ENCODE data around the gene MT1E. TPM values are rescaled to one million over a fixed set of nuclear protein-coding genes. Genes with fewer than 3 reads are reported as not detected.
"Not testable (repeated sequence)": the region's sequence is repeated elsewhere in the genome, so short reads cannot be mapped to it uniquely, and the experiment has no call there.

MT1E gene
- total RNA-seq, 3 donors from 2014 or later: 49.1 to 122 (median 71.4) TPM

DNA sequence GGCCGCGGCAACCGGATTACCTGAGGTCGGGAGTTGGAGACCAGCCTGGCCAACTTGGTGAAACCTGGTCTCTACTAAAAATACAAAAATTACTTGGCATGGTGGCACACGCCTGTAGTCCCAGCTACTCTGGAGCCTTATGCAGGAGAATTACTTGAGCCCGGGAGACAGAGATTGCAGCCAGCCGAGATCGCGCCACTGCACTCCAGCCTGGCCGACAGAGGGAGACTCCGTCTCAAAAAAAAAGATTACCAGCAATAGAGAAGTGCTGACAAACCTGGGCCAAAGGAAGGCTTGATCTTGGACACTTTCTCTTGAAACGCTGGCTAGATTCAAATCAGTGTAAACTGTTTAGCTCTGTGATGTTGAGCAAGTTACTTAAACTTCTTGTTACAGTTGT lies 48.3 kb downstream of the MT1E start:
- no peak for ATAC-seq
- H3K4me1 Mint-ChIP-seq (ENCODE audit: low read depth): peaks cover 11% of the 10 kb centered on the region
- no peak for DNase-seq
- no peak overlapping the region for H3K4me3 Mint-ChIP-seq
- peaks cover 49% of the 10 kb centered on the region for H3K27me3 Mint-ChIP-seq (ENCODE audit: low read depth)
- no peaks in the 10 kb centered on the region for H3K9me3 Mint-ChIP-seq
- H3K36me3 Mint-ChIP-seq (ENCODE audit: insufficient read depth): no peaks in the 10 kb centered on the region

DNA sequence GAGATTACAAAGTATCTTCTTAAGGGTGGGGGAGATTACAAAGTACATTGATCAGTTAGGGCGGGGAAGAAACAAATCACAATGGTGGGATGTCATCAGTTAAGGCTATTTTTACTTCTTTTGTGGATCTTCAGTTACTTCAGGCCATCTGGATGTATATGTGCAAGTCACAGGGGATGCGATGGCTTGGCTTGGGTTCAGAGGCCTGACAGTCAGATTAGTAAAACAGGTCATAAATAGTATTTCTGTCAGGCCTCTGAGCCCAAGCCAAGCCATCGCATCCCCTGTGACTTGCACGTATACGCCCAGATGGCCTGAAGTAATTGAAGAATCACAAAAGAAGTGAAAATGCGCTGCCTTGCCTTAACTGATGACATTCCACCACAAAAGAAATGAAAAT lies 49.0 kb downstream of the MT1E start:
- not testable (repeated sequence) for H3K36me3 Mint-ChIP-seq (ENCODE audit: insufficient read depth); H3K9me3 Mint-ChIP-seq; DNase-seq; ATAC-seq; H3K4me3 Mint-ChIP-seq
- H3K4me1 Mint-ChIP-seq (ENCODE audit: low read depth): peaks cover 11% of the 10 kb centered on the region
- H3K27me3 Mint-ChIP-seq (ENCODE audit: low read depth): peaks cover 43% of the 10 kb centered on the region

DNA sequence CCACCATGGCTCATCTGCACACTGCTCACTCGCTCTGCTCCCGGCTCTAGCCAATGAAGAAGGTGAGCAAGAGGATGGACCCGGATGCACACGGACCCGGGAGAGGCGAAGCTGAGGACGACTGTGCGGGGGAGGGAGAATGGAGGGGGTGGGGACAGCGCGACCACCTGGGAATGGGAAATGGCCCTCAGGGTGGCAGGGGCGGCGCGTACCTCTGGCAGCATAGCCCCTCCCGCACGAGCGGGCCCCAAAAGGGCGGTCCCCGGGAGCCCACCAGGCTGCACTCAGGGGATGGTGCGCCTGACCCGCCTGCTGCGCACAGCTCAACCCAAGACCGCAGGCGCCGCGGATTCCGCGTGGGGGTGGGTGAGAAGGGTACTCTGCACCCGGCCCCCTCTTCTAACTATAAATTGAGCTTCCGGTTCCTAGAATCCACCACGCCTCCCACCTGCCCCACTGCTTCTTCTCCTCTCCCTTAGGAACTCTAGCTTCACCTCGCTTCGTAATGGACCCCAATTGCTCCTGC lies 50.2 kb downstream of the MT1E start:
- Mint-ChIP-seq H3K9me3 (no peaks in the 10 kb centered on the region), H3K4me3 (peak overlapping the region; percentile 64), H3K4me1 (ENCODE audit: low read depth) (peaks cover 8% of the 10 kb centered on the region), H3K27me3 (ENCODE audit: low read depth) (peaks cover 31% of the 10 kb centered on the region), H3K36me3 (ENCODE audit: insufficient read depth) (no peaks in the 10 kb centered on the region)
- ATAC-seq (peak; percentile 82 to 90), DNase-seq (peak; percentile 47)

Other genes starting within 250 kb of the MT1E start
- gene AMFR, start 200.2 kb upstream of the MT1E start, total RNA-seq: 10 to 100 TPM; 36.3 to 44.6 (median 41.1) TPM
- 100 to 1,000 TPM; 234 to 247 (median 245) TPM for gene NUDT21, start 174.4 kb upstream of the MT1E start, total RNA-seq
- 100 to 1,000 TPM in 2 of 3 donors, 10 to 100 TPM in 1; 99.3 to 108 (median 101) TPM for gene OGFOD1, start 174.2 kb upstream of the MT1E start, total RNA-seq
- 1 to 10 TPM; 6.2 to 8.2 (median 8.0) TPM for gene BBS2, start 105.8 kb upstream of the MT1E start, total RNA-seq
- gene MT4, start 60.7 kb upstream of the MT1E start, total RNA-seq: not detected
- gene MT3, start 36.3 kb upstream of the MT1E start, total RNA-seq: under 1 TPM in 1 of 3 donors, not detected in 2; 0.35 TPM
- gene MT2A, start 17.2 kb upstream of the MT1E start, total RNA-seq: 100 to 1,000 TPM; 186 to 438 (median 301) TPM
- gene MT1M, start 6.9 kb downstream of the MT1E start, total RNA-seq: under 1 TPM in 1 of 3 donors, not detected in 2; 0.48 TPM
- gene MT1A, start 12.9 kb downstream of the MT1E start, total RNA-seq: not detected
- gene MT1B, start 26.1 kb downstream of the MT1E start, total RNA-seq: not detected
- gene MT1F, start 32.2 kb downstream of the MT1E start, total RNA-seq: 10 to 100 TPM; 10.9 to 14.4 (median 12.4) TPM
- 10 to 100 TPM; 28.8 to 40.5 (median 35.9) TPM for gene MT1G, start 42.3 kb downstream of the MT1E start, total RNA-seq
- 1 to 10 TPM in 2 of 3 donors, under 1 TPM in 1; 0.71 to 7.0 (median 2.7) TPM for gene MT1H, start 44.0 kb downstream of the MT1E start, total RNA-seq
- 100 to 1,000 TPM; 118 to 192 (median 135) TPM for gene MT1X, start 56.7 kb downstream of the MT1E start, total RNA-seq
- gene NUP93, start 104.3 kb downstream of the MT1E start, total RNA-seq: 100 to 1,000 TPM; 178 to 195 (median 181) TPM
- not detected for gene SLC12A3, start 239.4 kb downstream of the MT1E start, total RNA-seq